SK-N-SH (cell line): ENCODE results near the gene KRTAP27-1. TPM values are rescaled to one million over a fixed set of nuclear protein-coding genes. Genes with fewer than 3 reads are reported as not detected.

ENCODE experiments used
- CTCF ChIA-PET: fragments of 300-600, 350-600 bp; formaldehyde crosslinking; extraction: SDS; loops from one replicate; lab custom pipeline; 2021; lab: Yijun Ruan, JAX
- POLR2A ChIA-PET: fragments of 350-600 bp; sonication (Branson Sonifier 250); formaldehyde crosslinking; extraction: SDS; loops from one replicate; lab custom pipeline; 2020; ENCODE audit warnings: antibody characterized with exemption, inconsistent platforms; lab: Yijun Ruan, JAX
- DNase-seq: peaks from one replicate; pipeline ENCODE4 v3.0.0; 2012
- H2AFZ ChIP-seq: fragments of 200-600 bp; sonication (generic); 2 replicates; pipeline ENCODE4 v1.8.1; 2016; ENCODE audit warnings: antibody characterized with exemption, mild to moderate bottlenecking, low read depth
- H3F3A ChIP-seq: fragments of 200-600 bp; sonication (generic); replicated peaks from 2 replicates; pipeline ENCODE3; 2016; ENCODE audit warnings: antibody characterized with exemption, mild to moderate bottlenecking; ENCODE audit not compliant: insufficient read depth
- H3K27ac ChIP-seq, 2 experiments: fragments of 200-500 bp in 1 of 2; fragments of 200-600 bp in 1 of 2; sonication (Bioruptor generic) in 1 of 2; sonication (generic), shearing (Covaris generic) in 1 of 2; 2 replicates each; pipeline versions ENCODE4 v1.5.1 to v1.6.1; 2014 to 2016; ENCODE audit warnings: low read depth in 2 of 2, inconsistent platforms in 1 of 2, low read length in 1 of 2, mild to moderate bottlenecking in 1 of 2, mixed read lengths in 1 of 2
- H3K27me3 ChIP-seq: fragments of 200-600 bp; sonication (generic), shearing (Covaris generic); 2 replicates; pipeline ENCODE4 v1.6.1; 2016; ENCODE audit warnings: mixed run types; ENCODE audit not compliant: insufficient read depth
- H3K36me3 ChIP-seq, 2 experiments: fragments of 200-500 bp in 1 of 2; fragments of 200-600 bp in 1 of 2; sonication (Bioruptor generic) in 1 of 2; sonication (generic) in 1 of 2; replicated peaks in 1 of 2; 2 replicates each; pipeline versions ENCODE3 to v1.5.1; 2014 to 2016; ENCODE audit warnings: low read length in 1 of 2, mild to moderate bottlenecking in 1 of 2; ENCODE audit not compliant: insufficient read depth in 2 of 2, control insufficient read depth in 1 of 2
- H3K4me1 ChIP-seq, 2 experiments: fragments of 200-500 bp in 1 of 2; fragments of 200-600 bp in 1 of 2; sonication (Bioruptor generic) in 1 of 2; sonication (generic), shearing (Covaris generic) in 1 of 2; 2 replicates each; pipeline versions ENCODE4 v1.5.1 to v1.6.1; 2014 to 2016; ENCODE audit warnings: low read depth in 1 of 2, low read length in 1 of 2, mixed run types in 1 of 2; ENCODE audit not compliant: insufficient read depth in 2 of 2, control insufficient read depth in 1 of 2
- H3K4me2 ChIP-seq: fragments of 200-600 bp; sonication (generic), shearing (Covaris generic); 2 replicates; pipeline ENCODE4 v1.6.1; 2017; ENCODE audit warnings: mixed run types
- H3K4me3 ChIP-seq, 2 experiments: fragments of 200-500 bp in 1 of 2; fragments of 200-600 bp in 1 of 2; sonication (Bioruptor generic) in 1 of 2; sonication (generic), shearing (Covaris generic) in 1 of 2; 2 replicates each; pipeline versions ENCODE4 v1.5.1 to v1.8.1; 2014 to 2016; ENCODE audit warnings: low read depth in 2 of 2, inconsistent platforms in 1 of 2, low read length in 1 of 2, mild to moderate bottlenecking in 1 of 2, mixed read lengths in 1 of 2, moderate library complexity in 1 of 2
- H3K79me2 ChIP-seq: fragments of 200-600 bp; sonication (generic); 2 replicates; pipeline ENCODE4 v1.8.1; 2017; ENCODE audit warnings: mild to moderate bottlenecking; ENCODE audit not compliant: insufficient read depth
- H3K9ac ChIP-seq: fragments of 200-600 bp; sonication (generic); 2 replicates; pipeline ENCODE4 v1.6.1; 2017; ENCODE audit warnings: mixed run types
- H3K9me2 ChIP-seq: fragments of 200-600 bp; sonication (generic); 2 replicates; pipeline ENCODE4 v1.6.1; 2017; ENCODE audit warnings: mixed run types
- H3K9me3 ChIP-seq: fragments of 200-600 bp; sonication (generic); 2 replicates; pipeline ENCODE4 v1.6.1; 2017; ENCODE audit warnings: mixed run types, mild to moderate bottlenecking, moderate library complexity
- H4K20me1 ChIP-seq: fragments of 200-600 bp; sonication (generic); 2 replicates; pipeline ENCODE4 v1.6.1; 2017; ENCODE audit warnings: mild to moderate bottlenecking, mixed run types; ENCODE audit not compliant: insufficient read depth
- CTCF ChIP-seq: fragments of 200-600 bp; sonication (generic); IDR thresholded peaks from 2 replicates; pipeline ENCODE4 v1.6.1; 2017; ENCODE audit warnings: antibody characterized with exemption, mild to moderate bottlenecking, moderate library complexity
- EP300 ChIP-seq, 2 experiments: IDR thresholded peaks; 2 replicates each; pipeline versions ENCODE4 v1.4.0 to v1.6.1; 2012; ENCODE audit warnings: borderline replicate concordance in 1 of 2, low read depth in 1 of 2, low read length in 1 of 2
- FOSL2 ChIP-seq: IDR thresholded peaks from 2 replicates; pipeline ENCODE4 v1.4.0; 2012; ENCODE audit warnings: low read depth, mild to moderate bottlenecking, moderate library complexity, borderline replicate concordance
- FOXM1 ChIP-seq: IDR thresholded peaks from 2 replicates; pipeline ENCODE4 v1.4.0; 2012; ENCODE audit warnings: low read depth, mild to moderate bottlenecking
- IRF3 ChIP-seq: fragments of 150-350 bp; IDR thresholded peaks from 2 replicates; pipeline ENCODE4 v1.6.1; 2016; ENCODE audit warnings: mild to moderate bottlenecking, low read depth, low read length
- MEF2A ChIP-seq: IDR thresholded peaks from 2 replicates; pipeline ENCODE4 v1.4.0; 2012; ENCODE audit warnings: low read depth, borderline replicate concordance
- PBX3 ChIP-seq: IDR thresholded peaks from 2 replicates; pipeline ENCODE4; 2012
- POLR2AphosphoS5 ChIP-seq: IDR thresholded peaks from 2 replicates; pipeline ENCODE4 v1.6.1; 2012; ENCODE audit warnings: low read depth, low read length
- RAD21 ChIP-seq: IDR thresholded peaks from 2 replicates; pipeline ENCODE4 v1.6.1; 2012; ENCODE audit warnings: mild to moderate bottlenecking, low read length
- REST ChIP-seq: IDR thresholded peaks from 2 replicates; pipeline ENCODE4 v1.6.1; 2012; ENCODE audit warnings: mild to moderate bottlenecking, low read depth, low read length, moderate library complexity
- RFX5 ChIP-seq: IDR thresholded peaks from 2 replicates; pipeline ENCODE4 v1.6.1; 2012; ENCODE audit warnings: mild to moderate bottlenecking, improper control_type of control experiment, low read length
- SIN3A ChIP-seq: IDR thresholded peaks from 2 replicates; pipeline ENCODE4 v1.6.1; 2012; ENCODE audit warnings: low read depth, mild to moderate bottlenecking, low read length, moderate library complexity, borderline replicate concordance
- SMC3 ChIP-seq: IDR thresholded peaks from 2 replicates; pipeline ENCODE4 v1.6.1; 2012; ENCODE audit warnings: low read depth, low read length, improper control_type of control experiment
- TAF1 ChIP-seq: IDR thresholded peaks from 2 replicates; pipeline ENCODE4 v1.6.1; 2012; ENCODE audit warnings: low read depth, mild to moderate bottlenecking, low read length, moderate library complexity, borderline replicate concordance
- TCF12 ChIP-seq: IDR thresholded peaks from 2 replicates; pipeline ENCODE4 v1.4.0; 2012
- USF2 ChIP-seq: fragments of 150-350 bp; IDR thresholded peaks from 2 replicates; pipeline ENCODE4 v1.6.1; 2017; ENCODE audit warnings: antibody characterized with exemption, low read length, low read depth, borderline replicate concordance
- WGBS: methylation state at CpG from one replicate; pipeline ENCODE4 v1.1.6; 2017; ENCODE audit warnings: low lambda C conversion rate; 5-methylcytosine and 5-hydroxymethylcytosine counted together
- polyA plus RNA-seq, 3 experiments: library from polyadenylated mRNA; depleted of rRNA; stranded (reverse); fragments of >200 nt; gene quantifications; 2 replicates each; pipeline ENCODE4 v1.2.3, GENCODE V29; 2012

KRTAP27-1 gene
- polyA plus RNA-seq, 1 of the 3 experiments (the other 2 are of a cell fraction) = not detected

GRCh38 chr21:30382201-30382600 lies 44.7 kb upstream of the KRTAP27-1 start:
- TF ChIP-seq SIN3A = no peak
- no peak for TF ChIP-seq PBX3
- TF ChIP-seq TAF1 = no peak
- TF ChIP-seq IRF3 = no peak
- no peak for TF ChIP-seq CTCF
- TF ChIP-seq RAD21 = no peak
- TF ChIP-seq USF2 = no peak
- TF ChIP-seq POLR2AphosphoS5 = no peak
- no peak for TF ChIP-seq FOXM1
- no peak for TF ChIP-seq EP300 (IDR thresholded peaks at IDR 0.05; ENCODE audit: borderline replicate concordance in 1 of 2, low read depth in 1 of 2, low read length in 1 of 2)
- TF ChIP-seq SMC3 = no peak
- Histone ChIP-seq H3K4me3 (no peak overlapping the region), H3F3A (no peaks in the 10 kb centered on the region), H4K20me1 (no peaks in the 10 kb centered on the region), H3K9me3 (no peaks in the 10 kb centered on the region), H3K27ac (no peak overlapping the region), H3K36me3 (no peaks in the 10 kb centered on the region), H3K4me2 (no peak overlapping the region), H3K27me3 (no peaks in the 10 kb centered on the region), H3K9ac (no peak overlapping the region), H3K4me1 (no peaks in the 10 kb centered on the region), H2AFZ (no peak overlapping the region), H3K79me2 (no peaks in the 10 kb centered on the region), H3K9me2 (no peaks in the 10 kb centered on the region)
- DNase-seq = no peak
- WGBS = 4% methylated on average over 1 of the region's 1 CpG
- ChIA-PET CTCF (no interaction called here), POLR2A (no interaction called here)

GRCh38 chr21:30372139-30372770 lies 34.8 kb upstream of the KRTAP27-1 start, which contains the start of gene KRTAP13-2:
KRTAP13-2 (minus strand) TSS chr21:30372271; CDS start chr21:30372213, 58 bp downstream.
- ChIA-PET CTCF (no interaction called here), POLR2A (no interaction called here)
- H3K9me2 ChIP-seq = no peaks in the 10 kb centered on the region
- H3K36me3 ChIP-seq = no peaks in the 10 kb centered on the region
- H3K4me1 ChIP-seq = no peaks in the 10 kb centered on the region
- H4K20me1 ChIP-seq = no peaks in the 10 kb centered on the region
- no peak within 1 kb of the TSS for H3K27ac ChIP-seq
- H2AFZ ChIP-seq = no peak within 1 kb of the TSS
- WGBS = 2% methylated on average over 5 of the region's 5 CpGs
- no peak within 1 kb of the TSS for H3K4me2 ChIP-seq
- H3K79me2 ChIP-seq = no peaks in the 10 kb centered on the region
- DNase-seq = no peak
- H3K9ac ChIP-seq = no peak within 1 kb of the TSS
- H3K9me3 ChIP-seq = no peaks in the 10 kb centered on the region
- no peaks in the 10 kb centered on the region for H3F3A ChIP-seq
- H3K27me3 ChIP-seq = no peaks in the 10 kb centered on the region; the same call in 1 of the 2 replicates
- no peak within 1 kb of the TSS for H3K4me3 ChIP-seq
- no peak for TF ChIP-seq RAD21
- TF ChIP-seq FOSL2 = no peak
- TF ChIP-seq REST = no peak
- no peak for TF ChIP-seq POLR2AphosphoS5
- no peak for TF ChIP-seq RFX5
- TF ChIP-seq MEF2A = no peak
- no peak for TF ChIP-seq TCF12
- no peak for TF ChIP-seq PBX3
- TF ChIP-seq TAF1 = no peak
- TF ChIP-seq SIN3A = no peak
